GM19438 (cell line): Measurements from ENCODE around the gene GTPBP4.

Experiments used
- ATAC-seq: cut with Tn5 transposase; IDR thresholded peaks from one replicate; pipeline ENCODE4 v1.9.1; 2021; ENCODE audit warnings: low read depth; ENCODE audit not compliant: unreplicated experiment

The GTPBP4 gene

GRCh38 chr10:987870-988666 is at the start of gene GTPBP4:
Gene GTPBP4 (plus strand): TSS chr10:988434. CDS start chr10:988480, 46 bp downstream.
- ATAC-seq = peak; percentile 89

- no peak for ATAC-seq
Observed at GRCh38 chr10:938941-939678, 49.1 kb upstream of the GTPBP4 start.

- peak; percentile 56 for ATAC-seq
Observed at GRCh38 chr10:943334-944033, 44.8 kb upstream of the GTPBP4 start.

GRCh38 chr10:944034-944831 is 44.0 kb upstream of the GTPBP4 start:
- peak; percentile 25 for ATAC-seq

- ATAC-seq = no peak
Observed at GRCh38 chr10:945778-946177, 42.5 kb upstream of the GTPBP4 start.

GRCh38 chr10:947051-947450 is 41.2 kb upstream of the GTPBP4 start:
- ATAC-seq = no peak

- no peak for ATAC-seq
Observed at GRCh38 chr10:947881-948280, 40.4 kb upstream of the GTPBP4 start.

- no peak for ATAC-seq
Observed at GRCh38 chr10:948347-948746, 39.9 kb upstream of the GTPBP4 start.

- no peak for ATAC-seq
Observed at GRCh38 chr10:949446-949845, 38.8 kb upstream of the GTPBP4 start.

- no peak for ATAC-seq
Observed at GRCh38 chr10:953836-954235, 34.4 kb upstream of the GTPBP4 start.

- no peak for ATAC-seq
Observed at GRCh38 chr10:954396-954795, 33.8 kb upstream of the GTPBP4 start.

- ATAC-seq = no peak
Observed at GRCh38 chr10:955127-955819, 33.0 kb upstream of the GTPBP4 start.

GRCh38 chr10:955820-956217 is 32.4 kb upstream of the GTPBP4 start:
- ATAC-seq = no peak

GRCh38 chr10:958106-958505 is 30.1 kb upstream of the GTPBP4 start:
- ATAC-seq = no peak

GRCh38 chr10:958856-959255 is 29.4 kb upstream of the GTPBP4 start:
- ATAC-seq = no peak

- no peak for ATAC-seq
Observed at GRCh38 chr10:962342-962741, 25.9 kb upstream of the GTPBP4 start.

GRCh38 chr10:963186-963585 is 25.0 kb upstream of the GTPBP4 start:
- ATAC-seq = no peak

- no peak for ATAC-seq
Observed at GRCh38 chr10:963655-964054, 24.6 kb upstream of the GTPBP4 start.

- ATAC-seq = no peak
Observed at GRCh38 chr10:964321-964987, 23.8 kb upstream of the GTPBP4 start.
